GM12878 (cell line): ENCODE results near the gene HIF1AN.

Experiments
- DPF2 ChIP-seq: fragments of 450-650 bp; IDR thresholded peaks from 2 replicates; pipeline ENCODE4 v1.6.1; 2017; ENCODE audit warnings: mild to moderate bottlenecking
- EGR1 ChIP-seq, 2 experiments: IDR thresholded peaks; 1 replicate in 1 of 2; 2 replicates in 1 of 2; pipeline ENCODE4 v1.6.1; 2011 to 2012; ENCODE audit warnings: low read depth in 2 of 2, low read length in 2 of 2, borderline replicate concordance in 1 of 2, mild to moderate bottlenecking in 1 of 2, moderate library complexity in 1 of 2
- EZH2 ChIP-seq: IDR thresholded peaks from 2 replicates; pipeline ENCODE4 v1.6.1; 2012; ENCODE audit warnings: low read depth, mild to moderate bottlenecking, control low read depth, inconsistent platforms, low read length, borderline replicate concordance; ENCODE audit not compliant: control insufficient read depth
- KDM1A ChIP-seq: fragments of 200-600 bp; sonication (generic); IDR thresholded peaks from 2 replicates; pipeline ENCODE4 v1.6.1; 2016; ENCODE audit warnings: borderline replicate concordance
- NR2F1 ChIP-seq: fragments of 450-650 bp; conservative IDR thresholded peaks from 2 replicates; pipeline ENCODE4 v1.6.1; 2017; ENCODE audit warnings: mild to moderate bottlenecking
- POLR2AphosphoS5 ChIP-seq: IDR thresholded peaks from 2 replicates; pipeline ENCODE4 v1.6.1; 2011; ENCODE audit warnings: mild to moderate bottlenecking, low read length, inconsistent platforms
- YY1 ChIP-seq: IDR thresholded peaks from 2 replicates; pipeline ENCODE4 v1.6.1; 2011; ENCODE audit warnings: low read depth, mild to moderate bottlenecking, low read length
- ZZZ3 ChIP-seq: IDR thresholded peaks from 2 replicates; pipeline ENCODE4 v1.6.1; 2011; ENCODE audit warnings: low read depth; ENCODE audit not compliant: control insufficient read depth, insufficient read length
- TF ChIP-seq, protein P1 (sequence below): IDR thresholded peaks from 2 replicates; pipeline ENCODE4 v1.6.1; 2011; ENCODE audit warnings: low read depth, mild to moderate bottlenecking, low read length, moderate library complexity, borderline replicate concordance; ENCODE audit errors: extremely low read depth
- TF ChIP-seq, protein P2 (sequence below), 3 experiments: IDR thresholded peaks in 2 of 3; conservative IDR thresholded peaks in 1 of 3; 2 replicates each; pipeline ENCODE4 v1.5.1; 2011; ENCODE audit warnings: low read depth in 3 of 3, low read length in 3 of 3, mild to moderate bottlenecking in 3 of 3, control low read depth in 2 of 3, moderate library complexity in 2 of 3, inconsistent platforms in 1 of 3, mixed read lengths in 1 of 3; ENCODE audit not compliant: control insufficient read depth in 2 of 3, insufficient read depth in 1 of 3; ENCODE audit errors: extremely low read depth in 1 of 3

GRCh38 chr10:100502926-100503494, 32.7 kb upstream of the HIF1AN start:
- TF ChIP-seq EZH2 (no peak), KDM1A (no peak), DPF2 (no peak), EGR1 (IDR thresholded peaks at IDR 0.05; ENCODE audit: borderline replicate concordance in 1 of 2, low read depth in 2 of 2, low read length in 2 of 2) (no peak), YY1 (no peak), NR2F1 (no peak), ZZZ3 (no peak), POLR2AphosphoS5 (no peak)
- TF ChIP-seq, protein P1, sequence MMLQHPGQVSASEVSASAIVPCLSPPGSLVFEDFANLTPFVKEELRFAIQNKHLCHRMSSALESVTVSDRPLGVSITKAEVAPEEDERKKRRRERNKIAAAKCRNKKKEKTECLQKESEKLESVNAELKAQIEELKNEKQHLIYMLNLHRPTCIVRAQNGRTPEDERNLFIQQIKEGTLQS, result no peak
- TF ChIP-seq, protein P2, sequence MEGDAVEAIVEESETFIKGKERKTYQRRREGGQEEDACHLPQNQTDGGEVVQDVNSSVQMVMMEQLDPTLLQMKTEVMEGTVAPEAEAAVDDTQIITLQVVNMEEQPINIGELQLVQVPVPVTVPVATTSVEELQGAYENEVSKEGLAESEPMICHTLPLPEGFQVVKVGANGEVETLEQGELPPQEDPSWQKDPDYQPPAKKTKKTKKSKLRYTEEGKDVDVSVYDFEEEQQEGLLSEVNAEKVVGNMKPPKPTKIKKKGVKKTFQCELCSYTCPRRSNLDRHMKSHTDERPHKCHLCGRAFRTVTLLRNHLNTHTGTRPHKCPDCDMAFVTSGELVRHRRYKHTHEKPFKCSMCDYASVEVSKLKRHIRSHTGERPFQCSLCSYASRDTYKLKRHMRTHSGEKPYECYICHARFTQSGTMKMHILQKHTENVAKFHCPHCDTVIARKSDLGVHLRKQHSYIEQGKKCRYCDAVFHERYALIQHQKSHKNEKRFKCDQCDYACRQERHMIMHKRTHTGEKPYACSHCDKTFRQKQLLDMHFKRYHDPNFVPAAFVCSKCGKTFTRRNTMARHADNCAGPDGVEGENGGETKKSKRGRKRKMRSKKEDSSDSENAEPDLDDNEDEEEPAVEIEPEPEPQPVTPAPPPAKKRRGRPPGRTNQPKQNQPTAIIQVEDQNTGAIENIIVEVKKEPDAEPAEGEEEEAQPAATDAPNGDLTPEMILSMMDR (IDR thresholded peaks at IDR 0.05 in 2 of 3, conservative IDR thresholded peaks at IDR 0.05 in 1 of 3; ENCODE audit: control insufficient read depth in 2 of 3, extremely low read depth in 1 of 3, insufficient read depth in 1 of 3, low read depth in 3 of 3, low read length in 3 of 3), result no peak
